Hindlimb muscle (tissue), 1 donor: ENCODE results near the gene HSPB6. TPM values are rescaled to one million over a fixed set of nuclear protein-coding genes. Genes with fewer than 3 reads are reported as not detected.
"Not testable (repeated sequence)": the region's sequence is repeated elsewhere in the genome, so short reads cannot be mapped to it uniquely, and the experiment has no call there.

Experiments
- DNase-seq: peaks from one replicate; pipeline ENCODE4 v3.0.0-alpha.2; 2013
- polyA plus RNA-seq: library from polyadenylated mRNA; unstranded; fragments of 120-200 nt; gene quantifications from one replicate; pipeline ENCODE4 v1.2.1, GENCODE V29; 2013; ENCODE audit not compliant: insufficient read length

Gene HSPB6
- polyA plus RNA-seq, 1 donor, result 816 TPM

DNA sequence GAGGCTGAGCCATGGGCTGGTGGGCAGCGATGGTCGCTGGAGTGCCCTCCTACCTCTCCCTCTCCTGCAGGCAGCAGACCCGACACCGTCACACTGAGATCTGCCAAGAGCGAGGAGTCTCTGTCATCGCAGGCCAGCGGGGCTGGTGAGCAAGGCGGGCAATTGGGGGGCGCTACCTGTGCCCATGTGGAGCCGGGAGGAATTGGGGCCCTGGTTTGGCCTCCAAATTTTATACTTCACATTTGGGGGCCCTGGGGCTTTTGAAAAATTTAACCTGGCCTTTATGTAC, 28.5 kb upstream of the HSPB6 start:
- DNase-seq, result no peak

GRCh38 chr19:35784503-35785338, 27.9 kb upstream of the HSPB6 start:
- DNase-seq, result no peak

DNA sequence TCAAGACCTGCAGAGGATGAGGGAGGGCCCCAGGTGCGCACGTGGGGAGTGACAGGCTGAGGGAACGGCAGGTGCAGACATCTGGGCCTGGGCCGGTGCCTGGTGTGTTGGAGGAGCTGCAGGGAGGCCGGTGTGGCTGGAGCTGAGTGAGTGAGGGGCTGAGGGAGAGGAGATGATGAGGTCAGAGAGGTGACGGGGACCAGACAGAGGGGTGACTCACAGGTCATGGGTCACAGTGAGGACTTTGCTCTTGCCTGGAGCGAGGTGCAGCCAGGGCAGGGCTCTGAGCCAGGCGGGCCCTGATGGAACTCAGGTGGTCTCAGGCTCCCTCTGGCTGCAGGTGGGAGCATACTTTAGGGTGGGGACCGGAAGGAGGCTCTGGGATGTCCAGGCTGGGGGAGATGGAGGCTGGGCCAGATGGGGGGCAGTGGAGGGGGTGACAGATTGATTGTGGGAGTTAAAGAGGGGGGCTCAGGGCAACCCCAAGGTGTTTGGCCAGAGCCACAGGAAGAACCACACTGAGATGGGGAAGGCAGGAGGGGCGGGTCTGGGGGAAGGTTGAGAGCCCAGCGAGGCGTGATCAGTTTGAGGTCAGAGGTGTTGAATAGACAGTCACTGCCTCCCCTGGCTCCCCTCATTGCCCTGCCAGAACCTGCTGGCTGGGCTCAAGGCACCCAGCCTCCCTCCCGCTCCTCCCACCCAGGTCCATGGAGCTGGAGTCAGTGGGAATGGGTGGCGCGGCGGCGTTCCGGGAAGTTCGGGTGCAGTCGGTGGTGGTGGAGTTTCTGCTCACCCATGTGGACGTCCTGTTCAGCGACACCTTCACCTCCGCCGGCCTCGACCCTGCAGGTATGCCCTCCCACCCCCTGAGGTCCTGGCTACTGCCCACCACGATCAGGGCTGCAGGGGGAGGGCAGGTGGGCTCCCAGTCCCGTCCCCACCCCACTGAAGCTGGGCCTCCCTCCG, 26.9 kb upstream of the HSPB6 start:
- DNase-seq, result no peak

- DNase-seq, result no peak
Observed at GRCh38 chr19:35782589-35782988, 25.8 kb upstream of the HSPB6 start.

DNA sequence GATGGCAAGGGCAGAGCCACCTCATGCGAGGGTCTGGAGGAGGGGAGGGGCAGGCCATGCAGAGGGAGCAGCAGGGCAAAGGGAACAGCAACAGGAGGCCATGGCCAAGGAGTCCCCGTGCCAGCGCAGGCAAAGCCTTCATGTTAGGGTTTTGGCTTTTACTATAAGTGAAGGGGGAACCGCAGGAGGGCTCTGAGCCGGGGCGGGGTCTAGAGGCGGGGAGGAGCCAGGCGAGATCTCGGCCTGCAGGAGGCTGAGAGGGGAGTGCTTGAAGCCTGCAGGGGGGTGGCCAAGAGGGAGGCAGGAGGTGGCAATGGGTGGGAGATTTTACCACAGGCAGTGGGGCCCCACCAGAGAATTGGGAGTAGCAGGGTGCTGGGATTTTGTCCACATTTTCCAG, 24.8 kb upstream of the HSPB6 start:
- no peak for DNase-seq

GRCh38 chr19:35780717-35781116, 23.9 kb upstream of the HSPB6 start:
- no peak for DNase-seq

DNA sequence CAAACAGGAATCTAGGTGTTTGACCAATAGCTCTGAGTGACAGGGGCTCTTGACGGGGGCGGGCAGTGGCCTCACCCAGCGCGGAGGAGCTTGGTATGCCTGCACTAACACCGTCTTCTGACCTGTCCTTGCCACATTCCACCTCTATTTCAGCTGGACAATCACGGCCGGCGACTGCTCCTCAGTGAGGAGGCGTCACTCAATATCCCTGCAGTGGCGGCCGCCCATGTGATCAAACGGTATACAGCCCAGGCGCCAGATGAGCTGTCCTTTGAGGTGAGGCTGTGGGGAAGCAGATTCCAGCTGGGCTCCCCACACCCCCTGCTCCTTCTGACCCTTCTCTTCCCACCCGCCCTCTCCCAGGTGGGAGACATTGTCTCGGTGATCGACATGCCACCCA, 23.2 kb upstream of the HSPB6 start:
- DNase-seq, result no peak

GRCh38 chr19:35779033-35779432, 22.2 kb upstream of the HSPB6 start:
- DNase-seq, result no peak

DNA sequence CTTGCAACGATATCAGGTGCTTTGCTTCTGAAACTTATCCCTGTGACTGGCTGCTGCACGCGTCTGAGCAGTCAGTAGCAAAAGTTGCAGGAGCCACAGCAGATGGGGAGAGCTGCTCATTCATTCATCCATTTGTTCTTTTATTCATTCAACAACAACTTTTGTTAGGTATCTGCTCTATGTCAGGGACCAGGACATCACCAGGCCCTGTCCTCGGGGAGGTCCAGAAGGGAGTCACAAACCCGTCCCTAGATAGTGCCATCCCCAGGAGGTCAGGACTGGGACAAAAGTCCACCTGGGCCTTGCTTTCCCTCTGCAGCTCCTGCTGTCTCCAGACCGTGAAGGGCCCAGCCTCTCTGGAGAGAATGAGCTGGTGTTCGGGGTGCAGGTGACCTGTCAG, 21.1 kb upstream of the HSPB6 start:
- DNase-seq, result no peak

DNA sequence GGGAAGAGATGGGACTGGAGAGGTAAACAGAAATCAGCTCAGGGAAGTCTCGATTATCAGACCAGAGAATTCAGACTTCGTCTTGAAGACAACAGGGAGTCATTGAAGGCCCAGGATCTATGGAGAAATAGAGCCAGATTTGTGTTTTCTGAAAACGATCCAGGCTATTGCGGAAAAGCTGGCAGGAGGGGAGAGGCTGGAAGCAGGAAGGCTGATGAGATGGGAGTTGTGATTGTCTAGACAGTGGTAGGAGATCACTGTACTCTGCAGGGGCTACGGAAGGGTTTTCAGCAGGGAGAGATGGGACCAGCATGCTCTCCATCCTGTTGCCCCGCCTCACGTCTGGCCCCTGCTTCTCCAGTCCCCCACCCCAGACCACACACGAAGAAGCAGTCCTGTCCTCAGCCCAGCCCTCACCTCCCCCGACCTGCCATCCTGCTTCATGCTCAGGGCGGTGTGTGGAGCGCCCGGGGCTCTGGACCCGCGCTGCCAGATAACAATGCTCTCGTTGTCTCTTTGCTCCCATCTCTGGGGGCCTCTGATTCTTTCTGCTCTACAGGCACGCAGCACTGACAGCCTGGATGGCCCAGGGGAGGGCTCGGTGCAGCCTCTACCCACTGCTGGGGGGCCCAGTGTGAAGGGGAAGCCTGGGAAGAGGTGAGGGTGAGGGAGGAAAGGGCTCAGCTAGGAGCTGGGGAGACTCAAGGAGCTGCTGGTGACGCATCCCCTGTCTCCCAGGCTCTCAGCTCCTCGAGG, 20.4 kb upstream of the HSPB6 start:
- no peak for DNase-seq

DNA sequence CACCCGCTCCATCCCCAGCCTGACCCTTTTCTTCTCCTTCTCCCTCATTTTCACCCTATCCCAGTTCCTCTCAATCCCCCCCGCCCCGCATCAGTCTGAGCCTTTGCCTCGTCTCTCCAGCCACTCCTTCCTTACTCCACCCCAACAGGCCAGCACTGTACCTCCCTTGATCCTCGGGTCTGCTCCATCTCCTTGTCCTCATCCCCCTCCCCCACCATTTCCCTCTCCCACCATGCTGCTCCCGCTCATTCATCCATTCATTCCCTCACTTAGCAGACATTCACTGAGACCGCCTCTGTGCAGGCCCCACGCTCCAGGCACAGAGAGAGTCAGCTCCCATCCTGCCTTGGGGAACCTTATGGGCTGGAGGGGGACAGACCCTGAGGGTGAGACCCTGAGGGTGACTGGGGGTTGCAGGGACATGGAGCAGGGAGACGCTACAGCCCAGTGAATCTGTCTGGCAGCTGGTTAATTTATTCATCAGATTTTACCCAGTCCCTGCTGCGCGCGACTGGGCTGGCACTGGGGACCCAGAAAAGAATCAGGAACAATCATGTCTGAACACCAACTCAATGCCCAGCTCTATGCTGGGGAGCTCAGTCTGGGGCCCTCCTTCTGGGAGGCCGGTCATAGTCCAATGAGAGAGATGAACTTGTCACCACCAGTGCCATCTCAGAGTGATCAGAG, 19.4 kb upstream of the HSPB6 start:
- DNase-seq, result no peak

DNA sequence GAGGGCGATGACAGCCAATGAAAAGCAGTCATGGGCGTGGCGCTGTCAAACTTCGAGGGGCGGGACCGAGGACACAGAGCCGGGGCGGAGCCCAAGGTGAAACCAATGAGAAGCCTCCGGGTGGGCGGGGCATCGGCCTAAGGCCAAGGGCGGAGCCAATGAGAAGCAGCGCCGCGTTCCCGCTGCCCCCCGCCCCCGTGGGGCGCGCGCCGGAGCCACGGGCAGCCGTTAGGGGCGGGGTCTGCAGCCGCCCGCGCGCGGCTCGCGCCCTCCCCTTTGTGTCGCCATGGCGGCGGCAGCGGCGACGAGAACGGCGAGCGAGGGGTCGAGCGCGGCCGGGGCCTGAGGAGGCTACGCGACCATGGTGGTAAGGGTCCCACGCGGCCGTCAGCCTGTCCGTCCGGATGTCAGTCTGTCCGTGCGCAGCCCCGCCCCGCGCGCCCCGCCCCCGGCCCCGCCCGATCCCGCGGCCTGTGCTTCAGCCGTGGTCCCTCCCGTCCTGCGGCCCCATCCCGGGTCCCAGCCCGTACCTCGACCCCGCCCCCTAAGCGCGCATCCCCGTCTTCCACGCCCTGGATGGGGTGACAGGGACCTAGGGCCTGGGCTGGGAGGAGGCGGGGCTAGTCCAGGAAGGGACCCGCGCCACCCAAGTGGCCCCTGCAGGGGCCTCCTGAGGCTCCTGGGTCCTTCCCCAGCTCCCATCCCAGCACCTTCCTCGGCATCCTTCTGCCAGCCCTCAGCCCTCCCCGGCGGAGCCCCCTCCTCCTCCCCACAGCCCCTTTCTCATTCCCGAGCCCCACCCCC, 18.7 kb upstream of the HSPB6 start, which contains the start of gene ARHGAP33:
Gene ARHGAP33 (plus strand): TSS at position 267 of the 804 bp plus-strand sequence. CDS start 95 bp downstream, at position 362.
- DNase-seq, result peak; percentile 99

DNA sequence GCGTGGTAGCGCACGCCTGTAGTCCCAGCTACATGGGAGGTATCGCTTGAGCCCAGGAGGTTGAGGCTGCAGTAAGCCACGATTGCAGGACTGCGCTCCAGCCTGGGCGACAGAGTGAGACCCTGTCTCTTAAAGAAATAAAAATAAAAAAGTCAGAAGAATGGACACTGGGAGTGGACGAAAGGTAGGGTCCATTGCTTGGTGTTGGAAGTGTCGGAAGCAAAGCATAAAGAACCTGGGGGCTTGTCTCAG, 18.1 kb upstream of the HSPB6 start:
- DNase-seq, result no peak

DNA sequence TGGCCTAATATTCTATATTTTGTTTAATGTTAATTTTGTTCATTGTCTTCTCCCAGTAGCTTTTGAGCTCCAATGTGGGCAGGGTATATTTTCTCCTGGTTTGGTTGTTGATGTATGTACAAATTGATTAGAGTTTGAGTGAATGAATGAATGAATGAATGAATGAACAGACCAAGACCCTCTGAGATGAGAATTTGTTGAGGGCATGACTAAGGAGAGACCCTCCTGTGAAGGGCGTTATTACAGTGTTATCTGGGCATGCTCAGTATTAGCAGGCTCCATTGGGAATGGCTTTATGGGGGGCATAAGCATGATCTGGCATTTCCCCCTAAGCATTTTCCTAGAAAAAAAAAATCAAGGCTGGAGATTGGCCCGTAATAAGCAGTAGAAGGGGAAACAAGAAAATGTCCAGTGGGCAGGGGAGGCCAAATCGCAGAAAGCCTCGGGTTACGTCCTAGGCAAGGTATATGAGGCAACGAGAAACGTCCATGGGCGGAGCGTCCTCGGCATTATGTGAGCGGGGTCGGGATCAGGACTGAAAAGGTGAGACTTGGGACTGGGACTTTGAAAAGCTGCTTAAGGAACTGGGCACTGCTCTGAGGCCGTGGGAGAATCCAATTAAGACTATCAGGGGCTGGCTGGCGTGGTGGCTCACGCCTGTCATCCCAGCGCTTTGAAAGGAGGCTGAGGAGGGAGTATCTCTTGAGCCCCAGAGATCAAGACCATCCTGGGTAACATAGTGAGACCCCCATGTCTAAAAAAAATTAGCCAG, 17.6 kb upstream of the HSPB6 start:
- DNase-seq, result no peak

DNA sequence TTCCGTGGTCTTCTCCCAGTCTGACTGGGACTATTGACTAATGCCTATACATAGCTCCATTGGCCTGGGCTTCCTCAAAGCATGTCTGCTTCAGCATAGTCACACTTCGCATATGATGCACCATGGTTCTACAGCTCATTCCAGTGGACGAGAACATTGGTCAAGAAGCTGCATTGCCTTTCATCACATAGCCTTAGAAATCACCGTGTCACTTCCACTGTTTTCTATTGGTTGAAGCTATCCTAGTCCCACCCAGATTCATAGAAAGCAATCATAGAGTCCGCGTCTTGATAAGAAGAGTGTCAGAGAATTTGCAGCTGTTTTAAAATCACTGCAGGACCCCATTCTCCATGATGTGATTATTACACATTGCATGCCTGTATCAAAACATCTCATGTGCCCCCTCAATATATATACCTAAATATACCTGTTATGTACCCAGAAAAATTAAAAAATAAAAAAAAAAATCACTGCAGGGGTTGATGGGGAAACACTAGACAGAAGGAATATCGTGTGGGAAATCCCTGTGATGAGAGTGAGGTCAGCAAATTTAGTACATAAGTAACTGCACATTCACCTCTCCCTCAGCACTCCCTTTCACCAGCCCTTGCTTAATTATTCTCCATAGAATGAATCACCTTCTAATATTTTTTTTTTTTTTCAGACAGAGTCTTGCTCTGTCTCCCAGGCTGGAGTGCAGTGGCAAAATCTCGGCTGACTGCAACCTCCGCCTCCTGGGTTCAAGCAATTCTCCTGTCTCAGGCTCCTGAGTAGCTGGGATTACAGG, 16.4 kb upstream of the HSPB6 start:
- no peak for DNase-seq

GRCh38 chr19:35772362-35772761, 15.5 kb upstream of the HSPB6 start:
- DNase-seq, result not testable (repeated sequence)

GRCh38 chr19:35768082-35768421, 11.2 kb upstream of the HSPB6 start:
- DNase-seq, result no peak

DNA sequence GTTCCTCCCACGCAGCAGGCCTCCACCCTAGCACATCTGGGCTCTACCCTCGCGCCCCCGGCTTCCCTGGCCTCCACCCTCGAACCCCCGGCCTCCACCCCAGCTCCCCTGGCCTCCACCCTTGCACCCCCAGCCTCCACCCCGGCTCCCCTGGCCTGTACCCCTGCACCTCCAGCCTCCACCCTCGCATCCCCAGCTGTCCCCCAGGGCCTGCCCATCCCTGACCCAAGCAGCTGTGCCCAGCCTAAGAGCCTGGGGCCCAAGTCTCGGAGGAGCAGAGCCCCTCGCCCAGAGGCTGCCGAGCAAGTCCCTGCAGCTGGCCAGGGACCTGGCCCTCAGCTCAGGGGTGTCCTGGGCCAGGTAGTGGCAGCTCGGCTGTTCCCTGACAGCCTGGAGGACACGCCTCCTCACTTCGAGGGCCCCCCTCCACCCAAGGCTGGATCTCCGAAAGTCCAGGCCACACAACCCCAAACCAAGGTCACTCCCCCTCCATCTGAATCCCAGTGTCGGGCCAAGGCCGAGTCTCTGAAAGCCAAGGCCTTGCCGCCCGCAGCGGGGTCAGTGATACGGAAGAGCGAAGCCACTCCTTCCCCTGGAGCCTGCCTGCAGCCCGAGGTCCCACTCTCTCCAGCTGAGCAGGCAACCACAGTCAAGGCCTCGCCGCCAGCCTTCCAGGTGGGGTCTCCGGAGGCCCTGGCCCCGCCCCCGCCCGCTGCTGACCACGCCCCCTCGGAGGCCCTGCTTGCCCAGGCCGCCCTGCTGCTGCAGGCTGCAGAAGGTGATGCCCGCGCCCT, 10.7 kb upstream of the HSPB6 start:
- no peak for DNase-seq

GRCh38 chr19:35766571-35767104, 9.8 kb upstream of the HSPB6 start:
- DNase-seq, result no peak
